Dedifferentiated amniotic fluid mesenchymal stem cell (primary cell): ENCODE data around the gene SGPP2.
"Not testable (repeated sequence)": the region's sequence is repeated elsewhere in the genome, so short reads cannot be mapped to it uniquely, and the experiment has no call there.

Experiments used
- DNase-seq: peaks from one replicate; pipeline ENCODE4 v3.0.0-alpha.2; 2016; ENCODE audit errors: extremely low spot score

Gene SGPP2

GRCh38 chr2:222576171-222577081 is 152.1 kb downstream of the SGPP2 start:
- no peak for DNase-seq

GRCh38 chr2:222577341-222577740 is 153.0 kb downstream of the SGPP2 start:
- DNase-seq: no peak

GRCh38 chr2:222582928-222583327 is 158.6 kb downstream of the SGPP2 start:
- DNase-seq: no peak

GRCh38 chr2:222584589-222584988 is 160.2 kb downstream of the SGPP2 start:
- not testable (repeated sequence) for DNase-seq

- no peak for DNase-seq
These were observed 167.3 kb downstream of the SGPP2 start for GRCh38 chr2:222591661-222592060.

GRCh38 chr2:222592176-222592575 is 167.8 kb downstream of the SGPP2 start:
- DNase-seq: no peak

- DNase-seq: peak; percentile 72
These were observed 170.3 kb downstream of the SGPP2 start for GRCh38 chr2:222594679-222595078.

GRCh38 chr2:222595581-222595980 is 171.2 kb downstream of the SGPP2 start:
- no peak for DNase-seq

- DNase-seq: no peak
These were observed 174.3 kb downstream of the SGPP2 start for GRCh38 chr2:222598611-222599010.

- no peak for DNase-seq
These were observed 179.2 kb downstream of the SGPP2 start for GRCh38 chr2:222603501-222603900.

- DNase-seq: no peak
These were observed 180.6 kb downstream of the SGPP2 start for GRCh38 chr2:222604749-222605515.

GRCh38 chr2:222606306-222606705 is 182.0 kb downstream of the SGPP2 start:
- DNase-seq: no peak

- DNase-seq: no peak
These were observed 183.7 kb downstream of the SGPP2 start for GRCh38 chr2:222608081-222608480.

GRCh38 chr2:222609381-222609780 is 185.0 kb downstream of the SGPP2 start:
- peak; percentile 33 for DNase-seq
